Measurements from ENCODE around the gene REC8. TPM values are rescaled to one million over a fixed set of nuclear protein-coding genes. Genes with fewer than 3 reads are reported as not detected.

REC8 gene
- total RNA-seq, 1 experiment from 2014 or later: 7.6 TPM

- Histone ChIP-seq H4K20me1 (ENCODE audit: insufficient read depth) (no peaks in the 10 kb centered on the region), H2AFZ (ENCODE audit: low read depth, low read length, poor library complexity, severe bottlenecking) (no peak overlapping the region), H3K36me3 (ENCODE audit: control insufficient read depth in 1 of 2, insufficient read depth in 2 of 2, low read length in 2 of 2) (peaks cover 10 to 14% of the 10 kb centered on the region in 2 experiments), H3K4me3 (replicated peaks in 1 of 2; ENCODE audit: low read depth in 1 of 2, low read length in 2 of 2) (peak overlapping the region; percentile 85 to 88), H3K9me3 (ENCODE audit: control insufficient read depth in 1 of 2, insufficient read depth in 1 of 2, low read depth in 1 of 2, low read length in 2 of 2) (peaks cover 0 to 2% of the 10 kb centered on the region in 2 experiments; a peak in 1 of 4 replicates), H3K9ac (ENCODE audit: low read length) (peak overlapping the region; percentile 91), H3K9me2 (ENCODE audit: insufficient read depth) (no peaks in the 10 kb centered on the region), H3K27ac (ENCODE audit: low read depth, low read length) (peak overlapping the region; percentile 96), H3K27me3 (ENCODE audit: insufficient read depth, low read length) (no peaks in the 10 kb centered on the region), H3K79me2 (ENCODE audit: insufficient read depth, low read length) (peaks cover 33% of the 10 kb centered on the region), H3K4me1 (ENCODE audit: control insufficient read depth in 1 of 2, insufficient read depth in 2 of 2, low read length in 2 of 2) (peaks cover 14 to 26% of the 10 kb centered on the region in 2 experiments), H3K4me2 (ENCODE audit: low read length) (peak overlapping the region; percentile 84)
- ATAC-seq (peak; percentile 22), DNase-seq (ENCODE audit: low read depth, low spot score) (no peak)
- TF ChIP-seq SP1 (IDR thresholded peaks at IDR 0.05; ENCODE audit: low read depth) (no peak), FOSL1 (IDR thresholded peaks at IDR 0.05; ENCODE audit: low read depth) (no peak), POLR2A (IDR thresholded peaks at IDR 0.05; ENCODE audit: borderline replicate concordance, extremely low read depth, insufficient read depth, insufficient read length) (no peak)
- RAD21 ChIA-PET (ENCODE audit: low non-redundant PET in 1 of 2, low total read pairs in 2 of 2, uncharacterized antibody in 2 of 2, unreplicated experiment in 2 of 2): no interaction called here
- CTCF ChIA-PET: interaction anchor here (0.9 kb wide), 1 partner anchor 101 kb away, joined by 4 read pairs; no protein-coding TSS in a partner anchor
- POLR2A ChIA-PET: interaction anchor here (0.9 to 1.9 kb wide), 5 partner anchors 10 to 56 kb away, joined by 3 to 8 read pairs (median 4); partner anchors contain the start of genes CHMP4A, IRF9 and TINF2
- TSS peak; percentile 73 for BruUV-seq (replicated peaks)
- intact Hi-C loops (cut with micrococcal nuclease): no loop called here
Measured at GRCh38 chr14:24196071-24197055, 24.5 kb downstream of the REC8 start.

DNA sequence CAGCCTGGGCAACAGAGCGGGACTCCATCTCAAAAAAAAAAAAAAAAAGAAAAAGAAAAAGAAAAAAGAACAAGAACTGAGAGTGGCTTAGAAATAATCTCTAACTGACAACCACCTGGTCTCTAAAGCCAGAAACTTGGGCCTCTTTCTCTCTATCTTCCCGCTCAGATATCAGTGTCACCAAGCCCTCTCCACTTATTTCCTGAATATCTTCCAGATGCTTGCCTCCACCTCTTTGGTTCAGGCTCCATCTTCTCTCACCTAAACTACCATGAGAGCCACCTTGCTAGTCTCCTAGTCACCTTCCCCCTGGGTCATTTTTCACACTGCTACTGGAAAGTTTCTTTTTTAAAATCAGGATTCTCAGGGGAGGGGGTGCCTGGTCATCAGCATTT is 25.2 kb downstream of the REC8 start:
- ATAC-seq: no peak
- ChIA-PET CTCF (no interaction called here), RAD21 (ENCODE audit: low non-redundant PET in 1 of 2, low total read pairs in 2 of 2, uncharacterized antibody in 2 of 2, unreplicated experiment in 2 of 2) (no interaction called here), POLR2A (no interaction called here)
- Histone ChIP-seq H3K27me3 (ENCODE audit: insufficient read depth, low read length) (no peaks in the 10 kb centered on the region), H3K4me2 (ENCODE audit: low read length) (peak overlapping the region; percentile 84; the same call in 1 of the 2 replicates), H3K9me3 (ENCODE audit: control insufficient read depth in 1 of 2, insufficient read depth in 1 of 2, low read depth in 1 of 2, low read length in 2 of 2) (peaks cover 0 to 5% of the 10 kb centered on the region in 2 experiments; a peak in 1 of 4 replicates), H3K79me2 (ENCODE audit: insufficient read depth, low read length) (peaks cover 30% of the 10 kb centered on the region), H3K4me1 (ENCODE audit: control insufficient read depth in 1 of 2, insufficient read depth in 2 of 2, low read length in 2 of 2) (peaks cover 14 to 26% of the 10 kb centered on the region in 2 experiments), H4K20me1 (ENCODE audit: insufficient read depth) (no peaks in the 10 kb centered on the region), H3K9ac (ENCODE audit: low read length) (no peak overlapping the region), H2AFZ (ENCODE audit: low read depth, low read length, poor library complexity, severe bottlenecking) (no peak overlapping the region), H3K36me3 (ENCODE audit: control insufficient read depth in 1 of 2, insufficient read depth in 2 of 2, low read length in 2 of 2) (peaks cover 6 to 18% of the 10 kb centered on the region in 2 experiments; a peak in 3 of 4 replicates), H3K4me3 (replicated peaks in 1 of 2; ENCODE audit: low read depth in 1 of 2, low read length in 2 of 2) (no peak overlapping the region), H3K9me2 (ENCODE audit: insufficient read depth) (no peaks in the 10 kb centered on the region), H3K27ac (ENCODE audit: low read depth, low read length) (peak overlapping the region; percentile 30; the same call in 1 of the 2 replicates)
- intact Hi-C loops (cut with micrococcal nuclease): no loop called here
- BruUV-seq (replicated peaks): no TSS peak
- DNase-seq (ENCODE audit: low read depth, low spot score): no peak
- TF ChIP-seq ZNF274 (IDR thresholded peaks at IDR 0.05; ENCODE audit: low read depth, low read length) (no peak), SRF (IDR thresholded peaks at IDR 0.05; ENCODE audit: low read depth) (no peak), RAD21 (IDR thresholded peaks at IDR 0.05; ENCODE audit: low read depth) (no peak), ELF1 (IDR thresholded peaks at IDR 0.05; ENCODE audit: borderline replicate concordance, low read depth) (no peak), FOSL1 (IDR thresholded peaks at IDR 0.05; ENCODE audit: low read depth) (no peak), POLR2AphosphoS5 (IDR thresholded peaks at IDR 0.05; ENCODE audit: low read depth, low read length) (no peak), CEBPB (IDR thresholded peaks at IDR 0.05; ENCODE audit: low read depth) (no peak), JUND (IDR thresholded peaks at IDR 0.05) (no peak), POLR2A (IDR thresholded peaks at IDR 0.05; ENCODE audit: borderline replicate concordance, extremely low read depth, insufficient read depth, insufficient read length) (no peak)
- TF ChIP-seq, protein P1, sequence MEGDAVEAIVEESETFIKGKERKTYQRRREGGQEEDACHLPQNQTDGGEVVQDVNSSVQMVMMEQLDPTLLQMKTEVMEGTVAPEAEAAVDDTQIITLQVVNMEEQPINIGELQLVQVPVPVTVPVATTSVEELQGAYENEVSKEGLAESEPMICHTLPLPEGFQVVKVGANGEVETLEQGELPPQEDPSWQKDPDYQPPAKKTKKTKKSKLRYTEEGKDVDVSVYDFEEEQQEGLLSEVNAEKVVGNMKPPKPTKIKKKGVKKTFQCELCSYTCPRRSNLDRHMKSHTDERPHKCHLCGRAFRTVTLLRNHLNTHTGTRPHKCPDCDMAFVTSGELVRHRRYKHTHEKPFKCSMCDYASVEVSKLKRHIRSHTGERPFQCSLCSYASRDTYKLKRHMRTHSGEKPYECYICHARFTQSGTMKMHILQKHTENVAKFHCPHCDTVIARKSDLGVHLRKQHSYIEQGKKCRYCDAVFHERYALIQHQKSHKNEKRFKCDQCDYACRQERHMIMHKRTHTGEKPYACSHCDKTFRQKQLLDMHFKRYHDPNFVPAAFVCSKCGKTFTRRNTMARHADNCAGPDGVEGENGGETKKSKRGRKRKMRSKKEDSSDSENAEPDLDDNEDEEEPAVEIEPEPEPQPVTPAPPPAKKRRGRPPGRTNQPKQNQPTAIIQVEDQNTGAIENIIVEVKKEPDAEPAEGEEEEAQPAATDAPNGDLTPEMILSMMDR (IDR thresholded peaks at IDR 0.05 in 2 of 3, conservative IDR thresholded peaks at IDR 0.05 in 1 of 3; ENCODE audit: borderline replicate concordance in 1 of 3, insufficient read depth in 1 of 3, low read depth in 2 of 3, low read length in 2 of 3): no peak
- TF ChIP-seq, protein P2, sequence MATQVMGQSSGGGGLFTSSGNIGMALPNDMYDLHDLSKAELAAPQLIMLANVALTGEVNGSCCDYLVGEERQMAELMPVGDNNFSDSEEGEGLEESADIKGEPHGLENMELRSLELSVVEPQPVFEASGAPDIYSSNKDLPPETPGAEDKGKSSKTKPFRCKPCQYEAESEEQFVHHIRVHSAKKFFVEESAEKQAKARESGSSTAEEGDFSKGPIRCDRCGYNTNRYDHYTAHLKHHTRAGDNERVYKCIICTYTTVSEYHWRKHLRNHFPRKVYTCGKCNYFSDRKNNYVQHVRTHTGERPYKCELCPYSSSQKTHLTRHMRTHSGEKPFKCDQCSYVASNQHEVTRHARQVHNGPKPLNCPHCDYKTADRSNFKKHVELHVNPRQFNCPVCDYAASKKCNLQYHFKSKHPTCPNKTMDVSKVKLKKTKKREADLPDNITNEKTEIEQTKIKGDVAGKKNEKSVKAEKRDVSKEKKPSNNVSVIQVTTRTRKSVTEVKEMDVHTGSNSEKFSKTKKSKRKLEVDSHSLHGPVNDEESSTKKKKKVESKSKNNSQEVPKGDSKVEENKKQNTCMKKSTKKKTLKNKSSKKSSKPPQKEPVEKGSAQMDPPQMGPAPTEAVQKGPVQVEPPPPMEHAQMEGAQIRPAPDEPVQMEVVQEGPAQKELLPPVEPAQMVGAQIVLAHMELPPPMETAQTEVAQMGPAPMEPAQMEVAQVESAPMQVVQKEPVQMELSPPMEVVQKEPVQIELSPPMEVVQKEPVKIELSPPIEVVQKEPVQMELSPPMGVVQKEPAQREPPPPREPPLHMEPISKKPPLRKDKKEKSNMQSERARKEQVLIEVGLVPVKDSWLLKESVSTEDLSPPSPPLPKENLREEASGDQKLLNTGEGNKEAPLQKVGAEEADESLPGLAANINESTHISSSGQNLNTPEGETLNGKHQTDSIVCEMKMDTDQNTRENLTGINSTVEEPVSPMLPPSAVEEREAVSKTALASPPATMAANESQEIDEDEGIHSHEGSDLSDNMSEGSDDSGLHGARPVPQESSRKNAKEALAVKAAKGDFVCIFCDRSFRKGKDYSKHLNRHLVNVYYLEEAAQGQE (IDR thresholded peaks at IDR 0.05; ENCODE audit: low read depth): no peak
- TF ChIP-seq, protein P3, sequence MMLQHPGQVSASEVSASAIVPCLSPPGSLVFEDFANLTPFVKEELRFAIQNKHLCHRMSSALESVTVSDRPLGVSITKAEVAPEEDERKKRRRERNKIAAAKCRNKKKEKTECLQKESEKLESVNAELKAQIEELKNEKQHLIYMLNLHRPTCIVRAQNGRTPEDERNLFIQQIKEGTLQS (IDR thresholded peaks at IDR 0.05): no peak

Measured in HCT116 (cell line).